HG02852 (cell line): ENCODE measurements around the gene CEP170B.
"Not testable (repeated sequence)": the region's sequence is repeated elsewhere in the genome, so short reads cannot be mapped to it uniquely, and the experiment has no call there.

Experiments
- ATAC-seq: cut with Tn5 transposase; IDR thresholded peaks from one replicate; pipeline ENCODE4 v1.9.1; 2021; ENCODE audit warnings: mild to moderate bottlenecking, moderate library complexity; ENCODE audit not compliant: unreplicated experiment

CEP170B gene

DNA sequence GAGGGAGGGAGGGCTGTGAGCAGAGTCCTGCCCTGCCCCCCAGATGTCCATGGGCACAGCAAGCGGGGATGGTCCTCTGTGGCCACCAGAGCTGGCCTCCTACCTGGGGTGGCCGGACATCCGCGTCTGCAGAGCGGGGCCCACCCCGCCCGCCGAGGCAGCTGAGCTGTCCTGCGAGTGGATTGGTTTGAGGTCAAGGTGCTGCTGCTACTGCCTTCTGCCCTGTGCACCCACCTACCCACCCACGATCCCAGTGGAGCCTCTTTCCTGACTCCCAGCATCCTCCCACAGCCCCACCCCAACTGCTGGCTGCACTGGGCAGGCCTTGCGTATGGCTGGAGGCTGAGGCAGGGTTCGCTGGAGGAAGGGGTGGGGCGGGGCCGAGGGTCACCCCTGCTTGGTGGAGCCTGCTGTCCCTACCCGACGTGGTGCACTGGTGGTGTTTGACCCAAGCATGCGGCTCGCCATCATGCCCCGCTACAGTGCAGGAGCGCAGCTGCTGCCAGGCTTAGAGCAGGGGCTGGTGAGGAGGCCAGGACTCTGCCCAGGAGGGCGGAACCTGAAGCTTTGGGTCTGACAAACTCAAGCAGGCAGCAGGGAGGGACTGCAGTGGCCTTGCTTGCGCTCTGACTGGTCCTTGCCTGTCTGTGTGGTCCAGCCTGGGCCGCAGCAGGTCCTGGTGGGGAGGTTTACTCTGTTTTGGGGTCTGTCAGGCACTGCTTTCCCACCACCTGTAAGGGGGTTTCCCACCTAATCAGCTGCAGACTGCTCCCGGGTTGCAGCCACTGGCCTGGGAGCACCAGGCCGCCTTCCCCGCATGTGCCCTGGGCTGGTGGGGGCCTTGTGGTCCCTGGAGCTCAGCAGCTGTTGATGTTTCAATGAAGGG, 23.7 kb downstream of the CEP170B start:
- no peak for ATAC-seq

DNA sequence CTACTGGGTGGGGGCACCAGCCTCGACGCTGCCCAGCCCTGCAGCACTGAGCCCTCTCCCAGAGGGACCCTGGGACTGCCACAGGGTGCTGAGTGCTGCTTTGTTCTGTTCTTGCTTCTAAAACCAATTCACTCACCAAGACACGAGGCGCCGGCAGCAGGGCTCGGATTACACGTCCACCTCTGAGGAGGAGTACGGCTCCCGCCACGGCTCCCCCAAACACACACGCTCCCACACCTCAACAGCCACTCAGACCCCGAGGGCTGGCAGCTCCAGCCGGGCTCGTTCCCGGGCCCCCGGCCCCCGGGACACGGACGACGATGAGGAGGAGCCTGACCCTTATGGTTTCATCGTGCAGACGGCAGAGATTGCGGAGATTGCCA, 24.3 kb downstream of the CEP170B start:
- ATAC-seq, result no peak

DNA sequence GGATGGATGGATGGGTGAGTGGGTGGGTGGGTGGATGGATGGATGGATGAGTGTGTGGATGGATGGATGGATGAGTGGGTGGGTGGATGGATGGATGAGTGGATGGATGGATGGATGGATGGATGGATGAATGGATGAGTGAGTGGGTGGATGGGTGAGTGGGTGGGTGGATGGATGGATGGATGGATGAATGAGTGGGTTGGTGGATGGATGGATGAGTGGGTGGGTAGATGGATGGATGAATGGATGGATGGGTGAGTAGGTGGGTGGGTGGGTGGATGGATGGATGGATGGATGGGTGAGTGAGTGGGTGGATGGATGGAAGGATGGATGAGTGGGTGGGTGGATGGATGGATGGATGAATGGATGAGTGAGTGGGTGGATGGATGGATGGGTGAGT, 25.2 kb downstream of the CEP170B start:
- not testable (repeated sequence) for ATAC-seq

DNA sequence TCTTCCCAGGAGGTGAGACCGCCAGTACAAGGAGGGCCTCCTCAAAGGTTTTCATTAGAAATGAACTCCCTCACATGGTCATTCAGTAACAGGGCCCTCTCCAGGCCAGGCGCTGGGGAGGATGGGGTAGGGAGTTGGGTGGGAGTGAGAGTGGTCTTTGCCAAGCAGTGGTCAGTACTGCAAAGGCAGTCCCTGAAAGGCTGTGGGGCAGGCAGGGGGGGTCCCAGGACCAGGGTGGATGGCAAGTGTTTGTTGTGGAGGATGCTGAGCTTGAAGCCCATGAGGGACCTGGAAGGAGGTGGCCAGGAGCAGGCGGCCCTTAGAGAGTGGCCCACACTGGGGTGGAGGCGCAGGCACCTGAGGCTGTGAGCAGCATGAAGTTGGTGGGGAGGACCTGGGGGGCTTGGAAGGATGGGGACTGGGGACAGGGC, 26.1 kb downstream of the CEP170B start:
- ATAC-seq, result no peak

DNA sequence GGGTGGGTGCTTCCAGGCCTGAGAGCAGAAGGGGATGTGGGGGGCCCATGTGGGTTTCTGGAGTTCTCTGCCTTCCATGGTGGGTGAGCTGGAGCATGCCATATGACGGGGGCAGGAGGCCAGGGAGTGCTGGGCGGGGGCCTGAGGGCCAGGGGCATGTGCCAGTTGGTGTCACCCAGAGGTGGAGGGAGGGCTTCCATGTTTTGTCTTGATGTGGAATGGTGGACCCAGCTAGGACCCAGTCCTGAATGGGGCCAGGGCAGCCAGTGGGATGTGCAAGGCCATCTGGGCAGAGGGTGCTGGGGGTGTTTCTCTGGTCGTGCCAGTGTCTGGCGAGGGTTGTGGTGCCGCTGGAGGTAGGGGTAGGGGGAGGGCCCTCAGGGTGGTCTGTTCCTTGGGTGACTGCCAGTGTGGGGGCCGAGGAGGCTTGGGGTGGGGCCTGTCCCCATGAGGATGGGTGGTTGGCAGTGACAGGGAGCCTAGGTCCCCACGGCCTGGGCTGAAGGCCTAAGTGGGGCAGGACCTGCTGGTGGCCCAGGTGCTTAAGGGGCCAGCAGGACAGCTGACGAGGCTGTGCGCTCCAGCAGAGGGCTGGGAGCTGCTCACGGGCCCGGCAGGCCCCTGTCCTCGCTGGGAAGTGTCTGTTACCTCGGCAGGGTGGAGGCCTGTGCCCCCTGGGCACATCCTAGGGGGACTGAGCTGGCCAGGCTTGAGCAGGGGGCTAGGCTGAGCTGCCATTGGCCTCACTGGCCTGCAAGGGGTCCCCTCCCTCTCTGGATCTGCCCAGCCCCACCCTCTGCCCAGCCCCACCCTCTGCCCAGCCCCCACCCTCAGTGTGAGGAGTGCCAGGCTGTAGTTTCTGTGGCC, 26.8 kb downstream of the CEP170B start:
- no peak for ATAC-seq

DNA sequence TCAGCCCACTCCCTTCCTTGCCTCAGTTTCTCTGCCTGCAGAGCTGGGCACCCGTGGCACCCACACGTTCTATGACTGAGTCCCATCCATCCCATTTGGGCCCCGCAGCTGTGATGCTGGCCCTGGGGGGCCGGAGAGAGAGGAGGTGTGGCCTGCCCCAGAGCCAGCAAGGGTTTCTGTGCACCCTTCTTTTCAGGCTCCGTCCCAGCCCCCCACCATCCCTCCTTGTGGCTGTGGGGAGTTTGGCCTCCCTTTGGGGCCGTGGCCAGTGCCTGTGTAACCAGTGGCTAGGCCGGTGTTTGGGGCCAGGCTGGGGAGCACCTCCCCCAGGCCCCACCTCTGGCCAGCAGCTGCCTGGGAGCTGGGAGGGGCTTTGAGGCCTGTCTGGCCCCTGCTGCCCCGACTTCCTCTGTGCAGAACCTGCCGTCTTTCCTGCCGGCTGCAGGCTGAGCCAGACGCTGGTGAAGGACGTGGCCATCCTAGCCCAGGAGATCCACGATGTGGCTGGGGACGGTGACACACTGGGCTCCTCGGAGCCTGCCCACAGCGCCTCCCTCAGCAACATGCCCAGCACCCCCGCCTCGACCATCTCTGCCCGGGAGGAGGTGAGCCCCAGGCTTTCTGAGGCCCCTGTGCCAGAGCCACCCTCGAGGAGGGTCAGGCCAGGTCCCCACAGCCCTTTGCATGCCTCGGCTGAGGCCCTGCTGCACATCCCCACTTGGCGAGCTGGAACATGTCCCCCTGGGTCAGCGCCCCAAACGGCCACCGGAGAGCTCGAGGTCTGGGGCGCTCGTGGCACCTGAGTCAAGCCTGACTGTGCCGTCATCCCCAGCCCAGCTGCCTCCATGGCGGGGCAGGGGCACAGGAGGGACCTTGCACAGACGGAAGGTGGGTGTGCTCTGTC, 27.7 kb downstream of the CEP170B start:
- no peak for ATAC-seq

DNA sequence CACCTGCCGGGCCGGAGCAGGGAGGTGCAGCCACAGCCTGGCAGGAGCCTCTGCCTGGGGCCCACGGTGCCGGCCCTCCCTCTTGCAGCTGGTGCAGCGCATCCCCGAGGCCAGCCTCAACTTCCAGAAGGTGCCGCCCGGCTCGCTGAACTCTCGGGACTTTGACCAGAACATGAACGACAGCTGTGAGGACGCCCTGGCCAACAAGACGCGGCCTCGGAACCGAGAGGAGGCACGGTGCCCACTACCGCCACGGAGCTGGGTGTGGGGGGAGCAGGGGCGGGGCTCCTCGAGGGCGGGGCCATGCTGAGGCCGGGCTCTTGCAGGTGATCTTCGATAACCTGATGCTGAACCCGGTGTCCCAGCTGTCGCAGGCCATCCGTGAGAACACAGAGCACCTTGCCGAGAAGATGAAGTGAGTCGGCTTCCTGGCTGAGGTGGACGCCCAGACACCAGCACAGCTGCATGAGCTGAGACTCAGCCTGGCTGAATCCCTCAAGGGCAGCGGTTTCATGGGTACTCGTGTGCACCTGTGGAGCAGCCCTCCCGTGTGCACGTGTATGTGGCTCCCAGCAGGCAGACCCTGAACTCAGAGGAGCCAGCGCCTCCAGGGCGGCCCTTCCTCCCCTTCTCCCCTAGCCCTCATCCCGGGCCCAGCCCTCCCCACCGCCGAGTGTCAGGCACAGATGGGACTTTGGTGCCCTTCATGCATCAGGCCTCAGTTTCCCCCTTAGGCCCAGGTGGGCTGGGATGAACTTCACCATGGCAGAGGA, 28.6 kb downstream of the CEP170B start:
- ATAC-seq, result no peak

DNA sequence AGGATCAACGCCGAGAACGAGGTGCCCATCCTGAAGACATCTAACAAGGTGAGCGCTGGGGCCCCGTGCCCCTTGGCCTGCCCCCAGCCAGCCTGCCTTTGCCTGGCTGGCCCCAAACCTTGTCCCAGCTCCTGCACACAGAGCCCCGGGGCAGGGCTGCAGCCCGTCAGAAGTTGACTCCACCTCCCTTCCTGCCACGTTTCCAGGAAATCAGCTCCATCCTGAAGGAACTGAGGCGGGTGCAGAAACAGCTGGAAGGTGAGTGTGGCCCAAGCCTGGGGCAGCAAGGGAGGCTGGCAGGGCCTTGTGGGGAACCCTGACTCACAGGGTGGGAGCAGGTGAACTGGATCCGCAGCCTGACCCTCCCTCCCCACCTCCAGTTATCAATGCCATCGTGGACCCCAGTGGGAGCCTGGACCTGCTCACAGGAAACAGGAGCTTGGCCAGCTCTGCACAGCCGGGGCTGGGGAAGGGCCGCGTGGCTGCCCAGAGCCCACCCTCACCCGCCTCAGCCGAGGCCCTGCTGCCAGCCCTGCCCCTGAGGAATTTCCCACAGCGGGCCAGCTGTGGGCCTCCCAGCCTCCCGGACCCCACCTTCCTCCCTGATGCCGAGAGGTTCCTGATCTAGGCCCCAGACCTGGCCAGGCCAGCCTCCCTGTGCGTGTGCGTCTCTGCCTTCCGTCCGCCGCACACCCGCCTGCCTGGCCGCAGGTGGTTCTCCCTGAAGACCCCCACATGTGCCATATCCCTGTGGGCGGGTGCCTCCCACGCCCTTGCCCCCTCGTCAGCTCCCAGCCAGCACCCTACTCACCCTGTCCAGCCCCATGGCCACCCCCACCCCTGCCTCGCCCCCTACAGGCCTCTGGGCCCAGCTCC, 29.5 kb downstream of the CEP170B start:
- ATAC-seq, result no peak

DNA sequence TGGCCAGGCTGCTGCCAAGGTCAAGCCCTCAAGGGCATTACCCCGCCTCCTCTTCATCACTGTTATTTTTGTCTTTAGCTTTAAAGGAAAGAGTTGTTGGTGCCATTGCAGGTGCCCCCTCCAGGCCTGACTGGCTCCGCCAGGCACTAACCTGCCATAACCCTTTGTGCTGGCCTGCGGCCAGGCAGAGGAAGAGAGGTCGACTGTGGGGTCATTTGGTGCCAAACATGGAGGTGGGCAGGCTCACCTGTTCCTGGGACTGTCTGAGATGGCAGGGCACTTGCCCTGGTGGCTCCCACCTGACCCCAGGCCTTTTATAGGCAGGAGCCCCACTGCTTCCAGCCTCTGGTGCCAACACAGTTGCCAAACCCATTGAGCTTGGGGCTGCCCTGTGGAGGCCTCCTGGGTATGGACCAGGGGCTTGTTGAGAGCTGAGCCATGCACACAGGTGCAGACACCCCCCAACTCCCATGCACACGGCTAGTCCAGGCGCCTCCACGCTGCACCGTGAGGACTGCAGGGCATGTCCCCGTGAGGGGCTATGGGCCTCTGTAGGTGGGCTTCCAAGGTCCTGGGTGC, 30.2 kb downstream of the CEP170B start:
- no peak for ATAC-seq

DNA sequence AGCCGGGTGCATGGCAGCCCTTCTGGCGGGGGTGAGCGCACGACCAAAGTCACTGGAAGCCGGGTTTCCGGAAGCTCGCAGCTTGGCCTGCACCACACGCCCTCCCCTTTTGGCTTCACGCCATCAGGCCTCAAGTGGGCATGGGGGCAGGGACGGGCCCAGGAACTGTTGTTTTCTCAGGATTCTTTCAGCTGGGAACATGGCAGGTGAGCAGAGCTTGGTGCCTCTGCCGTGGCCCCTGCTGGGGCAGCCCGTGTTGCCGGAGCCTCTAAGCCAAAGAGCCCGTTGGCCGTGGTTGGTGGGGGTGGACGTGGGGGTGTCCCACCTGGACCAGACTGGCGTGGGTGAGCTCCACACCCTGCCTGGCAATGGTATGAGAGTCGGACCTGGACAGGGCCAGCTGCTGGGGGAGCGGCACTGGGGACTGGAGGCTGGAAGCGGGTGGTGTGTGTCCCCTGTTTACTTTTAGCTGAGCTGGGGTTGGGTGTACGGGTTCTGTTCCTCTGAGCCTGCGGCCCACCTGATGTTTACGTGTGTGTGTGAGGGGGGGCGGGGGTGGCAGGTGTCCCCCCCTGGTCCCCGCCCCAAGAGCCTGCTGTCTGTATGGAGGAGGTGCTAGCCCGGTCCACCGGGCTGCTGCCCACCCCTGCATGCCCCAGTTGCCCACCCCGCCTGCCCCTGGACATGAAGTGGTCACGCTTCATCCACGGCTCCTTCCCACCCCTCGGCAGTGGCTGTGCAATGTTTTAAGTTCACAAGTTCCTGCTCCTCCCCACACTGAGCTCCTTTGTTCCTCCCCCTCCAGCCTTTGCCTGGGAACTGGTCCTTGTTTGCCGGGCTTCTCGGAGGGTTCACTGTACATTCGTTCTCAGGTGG, 31.0 kb downstream of the CEP170B start:
- no peak for ATAC-seq

DNA sequence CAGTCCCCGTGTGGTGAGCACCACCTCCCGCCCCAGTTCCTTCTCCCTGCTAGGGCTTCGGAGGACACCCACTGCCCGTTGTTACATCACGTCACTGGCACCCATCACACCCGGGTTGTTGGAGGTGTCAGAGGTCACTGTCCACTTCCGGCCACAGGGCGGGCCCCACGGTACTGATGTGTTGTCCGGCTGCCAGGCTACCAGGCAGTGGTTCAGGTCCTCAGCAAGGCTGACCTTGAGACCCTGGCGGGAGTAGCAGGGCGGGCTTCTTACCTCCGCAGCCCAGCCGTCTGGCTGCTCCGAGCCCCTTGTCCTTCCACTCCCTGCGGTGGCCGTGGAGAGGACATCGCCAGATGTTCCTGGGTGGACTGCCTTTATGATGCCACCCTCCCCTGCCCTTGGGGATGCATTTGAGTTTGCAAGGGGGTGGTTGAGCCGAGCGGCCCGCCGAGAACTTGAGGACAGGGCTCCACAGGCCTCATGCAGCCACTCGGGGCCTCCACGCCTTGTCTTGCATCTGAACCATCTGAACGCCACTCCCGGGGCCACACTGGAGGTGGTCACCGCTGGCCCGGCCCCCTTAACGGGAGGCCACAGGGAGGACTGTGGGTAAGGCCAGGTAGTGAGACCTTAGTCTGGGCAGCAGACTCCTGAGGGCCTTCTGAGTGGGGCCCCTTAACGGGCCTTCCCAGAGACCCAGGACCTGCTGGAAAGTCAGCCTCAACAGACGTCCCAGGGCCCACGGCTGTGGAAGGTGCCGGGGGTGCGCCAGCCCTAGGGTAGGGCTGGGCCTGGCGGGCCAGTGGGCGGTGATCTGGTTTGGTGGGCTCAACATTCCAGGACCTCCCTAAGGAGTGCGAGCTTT, 32.5 kb downstream of the CEP170B start:
- ATAC-seq, result no peak

DNA sequence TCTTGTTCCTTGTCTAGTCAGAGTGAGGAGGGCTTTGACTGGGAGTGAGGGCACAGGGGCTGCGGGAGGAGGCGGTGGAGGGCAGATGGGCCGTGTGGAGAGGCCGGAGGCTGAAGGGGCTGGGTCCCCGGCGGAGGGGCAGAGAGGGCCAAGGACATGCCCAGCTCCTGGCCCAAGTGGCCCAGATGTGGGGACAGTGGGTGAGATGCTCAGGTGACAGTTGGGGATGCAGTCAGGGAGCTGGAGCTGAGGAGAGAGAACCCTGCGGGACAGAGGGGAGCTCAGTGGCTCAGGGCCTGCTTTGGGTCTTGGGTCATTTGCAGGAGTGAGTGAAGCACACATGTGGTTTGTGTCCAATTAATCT, 33.1 kb downstream of the CEP170B start:
- no peak for ATAC-seq

DNA sequence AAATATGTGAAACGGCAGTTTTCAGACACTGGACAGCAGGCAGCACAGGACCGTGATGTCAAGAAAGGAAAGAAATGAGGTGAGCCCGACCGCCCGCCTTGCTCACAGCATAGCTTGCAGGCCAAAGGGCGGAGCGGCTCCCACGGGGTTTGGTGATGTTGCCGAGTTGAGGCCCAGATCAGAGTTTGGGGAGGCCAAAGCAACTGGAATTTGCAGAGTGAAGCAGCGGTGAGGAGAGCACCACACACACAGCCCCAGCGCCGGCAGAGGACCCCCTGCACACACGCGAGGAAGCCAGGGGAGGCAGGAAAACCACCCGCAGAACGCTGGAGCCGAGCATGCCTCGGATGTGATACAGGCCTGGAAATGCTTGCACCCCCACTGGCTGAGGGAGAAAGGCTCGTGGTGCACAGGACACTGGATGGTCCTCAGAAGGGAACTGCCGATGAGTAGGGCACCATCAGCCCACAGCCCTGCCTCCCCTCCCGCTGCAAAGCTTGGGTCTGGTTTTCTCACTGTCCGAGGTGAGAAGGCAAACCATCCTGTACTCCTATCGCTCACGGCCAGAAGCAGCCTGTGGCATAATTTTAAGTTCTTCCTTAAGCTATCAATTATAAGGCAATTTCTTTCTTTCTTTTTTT, 33.9 kb downstream of the CEP170B start:
- no peak for ATAC-seq

DNA sequence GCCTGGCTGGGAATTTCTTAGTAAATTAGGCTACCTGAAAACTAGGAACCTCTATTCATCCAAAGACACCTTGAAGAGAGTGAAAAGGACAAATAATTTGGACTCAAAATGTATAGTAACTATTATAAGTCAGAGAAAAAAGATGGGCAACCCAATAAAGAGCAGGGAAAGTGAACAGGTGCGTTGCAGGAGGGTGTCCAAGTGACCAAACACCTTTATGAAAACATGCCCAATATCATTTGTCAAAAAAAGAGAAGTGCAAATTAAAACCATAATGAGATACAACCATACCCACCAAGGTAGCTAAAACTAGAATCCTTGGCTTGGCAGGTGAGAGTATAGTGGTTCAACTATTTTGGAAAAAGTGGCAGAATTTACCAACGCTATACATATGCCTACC, 34.7 kb downstream of the CEP170B start:
- ATAC-seq, result no peak

DNA sequence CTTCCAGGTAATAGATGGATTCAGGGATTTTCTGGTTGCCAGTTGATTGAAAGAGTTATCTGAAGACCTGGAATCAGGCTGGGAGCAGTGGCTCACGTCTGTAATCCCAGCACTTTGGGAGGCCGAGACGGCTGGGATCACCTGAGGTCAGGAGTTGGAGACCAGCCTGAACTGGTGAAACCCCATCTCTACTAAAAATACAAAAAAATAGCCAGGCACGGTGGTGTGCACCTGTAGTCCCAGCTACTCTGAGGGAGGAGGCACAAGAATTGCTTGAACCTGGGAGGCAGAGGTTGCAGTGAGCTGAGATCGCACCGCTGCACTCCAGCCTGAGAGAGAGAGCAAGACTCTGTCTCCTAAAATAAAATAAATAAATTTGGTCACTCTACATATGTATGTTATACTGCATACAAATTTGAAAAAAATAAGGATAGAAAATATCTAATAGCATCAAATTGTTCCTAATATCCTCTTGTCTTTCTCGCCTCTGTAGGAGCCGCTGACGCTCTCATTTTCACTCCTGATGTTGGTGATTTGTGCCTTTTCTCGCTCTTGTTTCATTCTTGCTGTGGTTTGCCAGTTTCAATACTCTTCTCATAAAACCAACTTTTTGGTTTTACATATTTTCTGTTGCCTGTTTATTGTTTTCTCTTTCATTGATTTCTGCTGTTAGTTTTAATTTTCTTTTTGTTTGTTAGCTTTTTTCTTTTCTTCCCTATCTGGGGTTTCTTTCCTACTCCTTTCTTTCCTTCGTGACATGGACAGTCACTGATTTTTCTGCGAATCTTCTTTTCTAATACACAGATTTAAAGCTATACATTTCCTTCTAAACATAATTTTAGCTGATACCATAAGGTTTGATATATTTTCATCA, 35.8 kb downstream of the CEP170B start:
- no peak for ATAC-seq

DNA sequence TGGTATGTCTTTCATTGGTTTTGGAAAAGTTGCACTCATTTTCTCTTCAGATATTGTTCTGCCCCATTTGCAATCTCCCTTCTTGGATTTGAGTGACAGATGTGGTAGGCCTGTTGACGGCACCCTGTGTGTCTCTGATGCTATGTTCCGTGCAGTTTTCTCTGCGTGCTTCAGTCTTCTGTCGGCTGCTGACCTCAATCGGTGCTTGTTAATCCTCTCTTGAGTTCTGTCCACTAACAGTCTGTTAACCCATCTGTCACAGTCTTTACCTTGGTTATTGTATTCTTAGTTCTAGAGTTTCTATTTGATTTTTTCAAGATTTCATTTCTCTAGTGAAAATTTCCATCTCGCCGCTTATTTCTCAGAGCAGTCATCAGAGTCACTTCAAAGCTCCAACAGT, 38.9 kb downstream of the CEP170B start:
- ATAC-seq, result no peak
